GM18907 (cell line): ENCODE results near the gene KIF26B.
A peak's percentile ranks its signal among the peaks of the same experiment; 100 is the strongest.

ENCODE experiments used
- ATAC-seq: cut with Tn5 transposase; IDR thresholded peaks from one replicate; pipeline ENCODE4 v1.9.1; 2021; ENCODE audit warnings: mild to moderate bottlenecking, moderate library complexity; ENCODE audit not compliant: unreplicated experiment

KIF26B gene

GRCh38 chr1:245270972-245271371 lies 116.2 kb downstream of the KIF26B start:
- ATAC-seq: no peak

GRCh38 chr1:245272676-245273075 lies 117.9 kb downstream of the KIF26B start:
- ATAC-seq: no peak

DNA sequence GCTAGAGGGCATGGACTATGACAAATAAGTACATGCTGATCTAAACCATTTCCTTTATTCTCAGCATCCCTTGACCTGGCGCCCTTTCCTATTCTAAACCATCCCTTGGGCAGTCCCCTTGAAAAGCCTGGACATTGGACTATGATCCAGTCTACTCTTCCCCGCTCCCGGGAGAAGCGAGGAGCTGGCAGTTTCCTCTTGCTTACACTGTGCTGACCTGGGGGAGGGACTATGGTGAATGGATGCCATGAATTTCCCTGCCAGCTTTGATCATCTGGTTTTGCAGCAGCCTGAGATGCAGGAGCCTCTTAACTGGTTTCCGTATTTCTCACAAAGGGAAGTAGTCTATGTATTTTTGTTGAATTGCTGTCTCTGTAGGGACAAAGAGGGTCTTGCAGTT lies 121.7 kb downstream of the KIF26B start:
- no peak for ATAC-seq

- ATAC-seq: no peak
These were observed 122.5 kb downstream of the KIF26B start for GRCh38 chr1:245277276-245277675.

DNA sequence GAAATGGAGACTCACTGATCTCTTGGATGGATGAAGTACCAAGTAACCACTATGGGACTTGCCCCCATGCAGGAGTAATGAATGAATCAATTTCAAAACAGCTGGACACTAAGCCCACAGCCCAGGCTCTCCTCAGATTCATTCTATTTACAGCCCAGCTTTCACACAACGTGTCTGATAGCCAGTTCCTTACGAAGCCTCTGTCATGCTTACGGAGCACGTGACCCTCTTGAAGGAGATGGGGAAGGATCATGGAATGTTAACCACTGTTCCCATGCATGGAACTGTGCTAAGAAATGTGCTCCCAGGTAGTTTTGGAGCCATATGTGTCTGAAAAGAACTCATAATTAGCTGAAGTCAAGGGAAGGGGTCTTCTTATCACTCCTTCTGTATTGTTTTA lies 124.1 kb downstream of the KIF26B start:
- ATAC-seq: no peak

DNA sequence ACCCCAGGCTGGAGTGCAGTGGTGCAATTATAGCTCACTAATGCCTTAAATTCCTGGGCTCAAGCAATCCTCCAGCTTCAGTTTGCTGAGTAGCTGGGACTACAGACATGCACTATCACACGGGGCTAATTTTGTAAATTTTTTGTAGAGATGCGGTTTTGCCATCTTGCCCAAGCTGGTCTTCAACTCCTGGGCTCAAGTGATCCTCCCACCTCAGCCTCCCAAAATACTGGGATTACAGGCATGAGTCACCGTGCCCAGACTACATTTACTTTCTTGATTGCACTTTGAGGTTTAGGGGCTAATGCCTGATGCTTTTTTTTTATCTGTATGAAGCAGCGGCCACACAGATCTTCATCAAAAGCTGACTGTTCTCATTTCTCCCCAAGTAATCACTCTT lies 124.6 kb downstream of the KIF26B start:
- no peak for ATAC-seq

- no peak for ATAC-seq
These were observed 128.2 kb downstream of the KIF26B start for GRCh38 chr1:245283001-245283400.

DNA sequence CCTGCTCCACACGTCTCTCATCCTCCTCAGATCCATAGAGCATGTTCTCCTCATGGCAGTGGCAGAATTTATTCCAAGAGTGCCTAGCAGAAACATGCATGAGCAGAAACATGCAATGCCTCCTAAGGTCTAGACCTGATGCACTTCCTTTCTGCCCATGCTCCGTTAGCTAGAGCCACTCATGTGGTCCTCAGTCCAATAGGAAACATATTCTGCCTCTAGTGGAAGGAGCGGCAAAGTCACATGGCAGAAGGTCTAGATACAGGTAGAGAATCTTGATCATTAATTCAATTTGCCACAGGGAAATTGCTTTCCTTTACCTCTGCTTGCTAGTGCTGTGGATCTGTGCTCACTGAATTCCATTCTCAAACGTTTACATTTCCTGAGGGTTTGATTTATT lies 130.4 kb downstream of the KIF26B start:
- ATAC-seq: no peak

DNA sequence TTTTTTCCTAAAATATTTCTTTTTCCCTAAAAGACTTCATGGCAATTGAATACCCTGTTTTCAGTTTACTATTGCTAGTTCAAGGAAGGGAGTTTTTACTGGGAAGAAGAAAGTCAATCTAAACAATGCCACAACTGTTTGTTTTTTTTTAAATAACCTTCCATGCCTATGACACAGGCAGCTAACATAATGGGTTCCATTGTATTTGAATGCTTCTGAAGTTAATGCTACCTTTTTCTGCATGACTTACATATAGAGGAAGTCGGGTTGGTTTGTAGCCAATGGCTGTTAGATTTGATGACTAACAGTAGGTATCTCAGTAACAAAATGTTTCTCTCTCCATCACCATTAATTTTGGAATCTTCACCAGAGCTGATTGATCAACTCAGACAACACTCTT lies 134.0 kb downstream of the KIF26B start:
- ATAC-seq: no peak

- no peak for ATAC-seq
These were observed 136.1 kb downstream of the KIF26B start for GRCh38 chr1:245290836-245291235.

DNA sequence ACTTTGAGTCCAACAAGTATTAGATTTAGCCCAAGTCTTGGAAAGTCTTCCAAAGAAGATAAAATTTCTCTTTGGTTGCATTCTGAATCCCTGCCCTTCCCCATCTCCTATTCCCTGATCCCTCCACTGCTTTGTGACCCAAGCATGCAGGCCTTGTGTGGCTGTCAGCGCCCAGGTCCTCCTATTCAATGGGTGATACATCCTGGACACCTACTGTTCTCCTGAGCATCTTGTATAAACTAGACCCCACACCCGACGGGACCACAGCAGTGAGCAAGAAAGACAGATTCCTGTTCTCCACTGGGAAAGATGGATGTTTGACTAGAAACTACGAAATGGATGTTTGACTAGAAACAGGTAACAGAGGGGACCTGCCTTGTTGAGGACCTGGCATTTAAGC lies 136.6 kb downstream of the KIF26B start:
- no peak for ATAC-seq

- ATAC-seq: no peak
These were observed 137.4 kb downstream of the KIF26B start for GRCh38 chr1:245292141-245292540.

GRCh38 chr1:245292553-245292952 lies 137.8 kb downstream of the KIF26B start:
- ATAC-seq: no peak

GRCh38 chr1:245294020-245294419 lies 139.2 kb downstream of the KIF26B start:
- no peak for ATAC-seq

DNA sequence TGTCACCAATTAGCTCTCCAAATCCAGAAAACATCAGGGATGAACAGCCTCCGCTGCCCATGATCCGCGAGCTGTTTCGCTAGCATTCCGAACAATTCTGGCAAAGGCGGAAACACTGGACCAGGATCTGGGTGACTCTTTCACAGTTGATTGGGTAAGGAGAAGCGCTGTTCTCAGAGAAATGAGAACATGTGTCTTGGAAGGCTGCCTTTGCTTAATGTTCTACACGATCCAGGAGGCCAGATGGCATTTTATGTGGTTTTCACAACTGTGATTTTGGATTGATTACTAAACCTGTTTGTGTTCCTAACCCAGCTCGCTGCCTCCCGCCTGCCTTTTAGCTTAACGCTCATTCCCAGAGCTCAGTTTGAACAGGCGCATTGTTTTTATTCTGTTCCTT lies 144.0 kb downstream of the KIF26B start:
- no peak for ATAC-seq

DNA sequence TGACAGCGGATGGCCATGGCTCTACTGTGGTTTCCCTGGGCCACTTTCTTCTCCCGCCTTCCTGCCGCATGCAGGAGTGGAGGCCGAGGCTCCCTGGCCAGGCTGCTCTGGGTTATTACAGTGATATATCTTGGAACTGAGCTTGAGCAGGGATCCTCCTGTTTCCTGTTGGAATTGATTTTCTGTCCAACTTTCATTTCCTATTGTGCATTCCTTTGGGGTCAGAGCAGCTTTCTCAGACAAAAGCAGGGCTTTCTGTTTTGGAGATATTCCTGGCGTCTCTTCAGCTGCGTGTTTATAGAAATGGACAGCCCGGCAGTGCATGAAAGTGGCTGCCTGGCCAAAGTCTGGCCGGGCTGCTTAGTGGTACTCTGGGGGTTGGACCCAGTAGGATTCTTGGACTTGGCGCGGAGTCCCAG lies 146.4 kb downstream of the KIF26B start:
- ATAC-seq: no peak

GRCh38 chr1:245301921-245302320 lies 147.1 kb downstream of the KIF26B start:
- no peak for ATAC-seq

- ATAC-seq: no peak
These were observed 149.9 kb downstream of the KIF26B start for GRCh38 chr1:245304698-245305097.

- ATAC-seq: no peak
These were observed 151.2 kb downstream of the KIF26B start for GRCh38 chr1:245306020-245306419.

DNA sequence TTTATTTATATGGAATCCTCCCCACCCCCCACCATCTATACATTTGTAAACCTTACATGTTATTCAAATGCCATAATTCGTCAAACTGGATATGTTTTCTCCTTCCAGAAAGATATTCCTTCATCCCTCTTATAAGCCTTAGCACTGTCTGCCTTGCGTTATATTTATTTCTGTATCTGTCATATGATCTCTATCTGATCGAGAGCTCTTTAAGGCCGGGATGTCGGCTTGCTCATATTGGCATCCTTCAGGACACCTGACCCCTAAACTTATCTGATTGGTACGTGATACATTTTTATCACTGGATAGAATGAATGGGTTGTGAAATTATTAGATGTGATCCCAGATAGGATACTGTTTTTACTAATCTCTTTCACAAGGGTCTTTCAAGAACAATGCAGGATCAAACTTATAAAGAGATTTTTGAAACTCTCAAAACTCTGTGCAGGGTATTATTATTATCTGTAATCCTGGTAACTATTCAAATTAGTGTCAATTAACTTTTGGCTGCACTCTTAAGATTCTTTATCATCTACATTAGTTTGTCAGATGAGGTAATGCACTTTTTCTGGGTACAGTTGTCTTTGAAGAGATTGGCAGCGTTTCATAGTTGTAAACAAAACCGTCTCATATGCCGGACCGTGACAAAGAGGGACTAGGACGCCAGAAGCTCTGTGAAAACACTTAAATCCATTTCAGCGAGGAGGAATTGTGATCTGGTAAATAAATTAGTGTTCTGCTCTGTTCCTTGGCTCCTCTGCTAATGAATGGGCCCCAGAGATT lies 152.0 kb downstream of the KIF26B start:
- no peak for ATAC-seq

DNA sequence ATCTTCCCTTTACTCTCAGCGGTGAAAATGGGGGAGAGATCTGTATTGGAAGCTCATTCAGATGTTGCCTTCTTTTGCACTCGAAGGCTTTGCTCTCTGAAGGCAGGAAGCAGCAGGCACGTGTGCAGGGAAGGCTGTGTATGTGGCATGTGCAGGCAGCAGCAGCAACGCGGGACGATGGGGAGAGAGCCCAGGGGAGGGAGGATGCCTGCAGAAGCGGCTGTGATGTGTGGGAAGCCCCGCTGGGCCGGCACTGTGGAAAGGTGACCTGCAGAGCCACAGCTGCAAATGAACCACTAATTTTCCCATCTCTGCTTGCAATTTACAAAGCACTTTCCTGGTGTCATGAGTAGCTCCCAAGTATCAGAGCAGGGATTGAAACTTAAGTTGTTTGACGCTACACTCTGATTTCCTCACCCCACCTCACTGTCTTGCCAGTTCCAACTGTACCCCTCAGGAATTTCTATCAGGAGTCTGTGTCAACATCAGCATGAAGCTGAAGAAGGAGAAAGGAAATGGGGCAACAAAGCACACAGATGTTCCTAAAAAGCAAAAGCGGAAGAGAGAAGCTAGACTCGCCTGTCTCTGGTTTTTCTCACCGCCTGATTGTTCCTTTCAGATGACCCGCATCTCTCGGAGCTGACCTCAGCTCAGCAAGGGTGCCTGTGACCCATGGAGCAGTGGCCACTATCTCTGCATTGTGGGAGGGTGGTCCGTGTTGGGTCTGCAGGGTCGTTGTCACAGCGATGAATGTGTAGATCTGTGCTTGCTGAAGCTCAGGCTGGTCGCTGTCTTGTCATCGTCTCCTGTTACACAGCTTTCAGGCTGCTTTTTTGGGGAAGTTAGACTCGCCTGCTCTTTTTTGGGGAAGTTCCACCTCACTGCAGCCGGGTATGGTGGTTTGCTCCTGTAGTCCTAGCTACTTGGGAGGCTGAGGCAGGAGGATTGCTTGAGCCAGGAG lies 156.1 kb downstream of the KIF26B start:
- peak; percentile 69 for ATAC-seq
